Epithelial cell of proximal tubule (primary cell): Measurements from ENCODE around the gene TST. TPM values are rescaled to one million over a fixed set of nuclear protein-coding genes. Genes with fewer than 3 reads are reported as not detected.

Experiments
- DNase-seq: peaks from one replicate; pipeline ENCODE4 v3.0.0-alpha.2; 2011; ENCODE audit warnings: low read depth
- H3K4me3 ChIP-seq: 2 replicates; pipeline ENCODE4 v1.5.1; 2011; ENCODE audit warnings: low read depth, mild to moderate bottlenecking, low read length
- total RNA-seq: library from RNA; depleted of rRNA; stranded (reverse); fragments of >200 nt; gene quantifications from 2 replicates; pipeline ENCODE4 v1.2.3, GENCODE V29; 2015
- TF ChIP-seq, protein P1 (sequence below): conservative IDR thresholded peaks from 2 replicates; pipeline ENCODE4 v1.5.1; 2012; ENCODE audit warnings: low read depth, mild to moderate bottlenecking, low read length

Gene TST
- total RNA-seq, 1 donor from 2014 or later, result 66.9 TPM

DNA sequence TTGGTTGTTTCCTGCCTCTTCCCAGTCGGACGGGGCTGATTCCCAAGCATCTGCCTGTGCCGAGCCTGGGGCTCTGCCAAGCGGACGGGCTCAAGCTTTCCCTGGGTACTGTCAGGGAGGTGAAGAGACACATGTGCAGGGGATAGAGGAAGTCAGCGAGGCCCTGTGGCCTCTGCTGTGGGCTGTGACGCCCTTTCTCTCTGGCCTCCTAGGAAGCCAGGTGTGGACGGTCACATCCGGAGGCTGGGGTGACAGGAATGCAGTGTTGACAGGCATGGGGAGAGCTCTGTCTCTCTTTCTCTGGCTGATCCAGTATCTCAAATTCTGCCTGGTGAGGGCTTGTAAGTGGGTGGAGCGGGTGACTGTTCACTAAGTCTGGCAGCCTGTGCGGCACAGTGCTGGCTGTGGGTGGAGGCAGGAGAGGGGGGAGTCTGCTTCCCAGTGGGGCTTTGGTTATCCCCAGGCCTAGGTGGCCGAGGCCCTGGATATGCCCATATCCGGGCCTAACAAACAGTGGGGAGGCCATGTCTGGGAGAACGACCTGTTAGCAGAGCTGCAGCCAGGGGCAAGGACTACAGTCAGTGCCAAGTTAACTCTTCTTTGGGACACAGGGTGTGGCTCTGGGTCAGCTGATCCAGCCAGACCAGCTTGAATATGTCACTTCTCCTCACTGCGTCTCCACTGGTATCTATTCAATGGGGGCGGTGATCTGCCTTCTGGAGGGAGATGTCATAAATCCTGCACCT lies 34.2 kb upstream of the TST start:
- TF ChIP-seq, protein P1, sequence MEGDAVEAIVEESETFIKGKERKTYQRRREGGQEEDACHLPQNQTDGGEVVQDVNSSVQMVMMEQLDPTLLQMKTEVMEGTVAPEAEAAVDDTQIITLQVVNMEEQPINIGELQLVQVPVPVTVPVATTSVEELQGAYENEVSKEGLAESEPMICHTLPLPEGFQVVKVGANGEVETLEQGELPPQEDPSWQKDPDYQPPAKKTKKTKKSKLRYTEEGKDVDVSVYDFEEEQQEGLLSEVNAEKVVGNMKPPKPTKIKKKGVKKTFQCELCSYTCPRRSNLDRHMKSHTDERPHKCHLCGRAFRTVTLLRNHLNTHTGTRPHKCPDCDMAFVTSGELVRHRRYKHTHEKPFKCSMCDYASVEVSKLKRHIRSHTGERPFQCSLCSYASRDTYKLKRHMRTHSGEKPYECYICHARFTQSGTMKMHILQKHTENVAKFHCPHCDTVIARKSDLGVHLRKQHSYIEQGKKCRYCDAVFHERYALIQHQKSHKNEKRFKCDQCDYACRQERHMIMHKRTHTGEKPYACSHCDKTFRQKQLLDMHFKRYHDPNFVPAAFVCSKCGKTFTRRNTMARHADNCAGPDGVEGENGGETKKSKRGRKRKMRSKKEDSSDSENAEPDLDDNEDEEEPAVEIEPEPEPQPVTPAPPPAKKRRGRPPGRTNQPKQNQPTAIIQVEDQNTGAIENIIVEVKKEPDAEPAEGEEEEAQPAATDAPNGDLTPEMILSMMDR, result no peak
- H3K4me3 ChIP-seq, result no peak overlapping the region
- DNase-seq, result no peak

DNA sequence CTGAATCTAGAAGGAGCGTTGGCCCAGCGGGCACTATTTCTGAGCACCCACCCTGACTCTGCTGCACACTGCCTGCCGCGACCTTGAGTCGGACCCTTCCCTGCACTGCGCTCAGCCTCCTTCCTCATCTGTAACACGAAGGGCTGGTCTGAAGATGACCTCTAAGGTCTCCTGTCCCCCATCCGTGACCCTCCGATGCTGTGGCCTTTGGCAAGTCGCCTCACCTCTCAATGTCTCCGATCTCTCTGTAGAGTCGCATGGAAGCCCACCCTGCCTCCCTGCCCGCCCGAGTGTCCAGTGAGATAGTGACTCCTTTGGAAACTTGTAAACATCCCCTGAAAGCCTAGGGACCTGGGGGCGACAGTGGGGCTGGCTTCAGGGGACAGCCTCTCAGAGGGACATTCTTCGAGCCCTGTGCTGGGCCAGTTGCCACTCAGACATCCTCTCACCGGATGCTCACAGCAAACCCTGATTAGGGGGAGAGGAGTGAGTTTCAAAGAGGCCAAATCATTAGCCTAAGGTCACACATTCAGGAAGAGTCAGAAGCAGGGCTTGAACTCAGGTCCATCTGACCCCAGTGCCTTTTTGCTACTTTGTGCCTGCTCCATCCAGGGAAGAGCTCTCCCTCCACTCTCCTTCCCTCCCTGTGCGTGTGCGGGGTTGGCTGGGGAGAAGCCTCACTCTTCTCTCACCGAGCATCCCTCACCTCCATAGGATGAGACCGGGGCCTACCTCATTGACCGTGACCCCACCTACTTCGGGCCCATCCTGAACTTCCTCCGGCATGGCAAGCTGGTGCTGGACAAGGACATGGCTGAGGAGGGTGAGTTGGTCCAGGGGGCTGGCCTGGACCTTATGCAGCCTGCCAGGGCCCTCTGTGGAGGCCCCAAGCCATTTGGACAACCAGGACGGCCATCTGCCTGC lies 33.4 kb upstream of the TST start:
- TF ChIP-seq, protein P1, result no peak
- DNase-seq, result no peak
- H3K4me3 ChIP-seq, result peak overlapping the region; percentile 70

GRCh38 chr22:37051391-37052385 lies 32.4 kb upstream of the TST start, which contains the start of gene KCTD17:
Gene KCTD17 (plus strand): TSS chr22:37051742. CDS start chr22:37051761, 19 bp downstream.
- H3K4me3 ChIP-seq, result peak within 1 kb of the TSS; percentile 70
- TF ChIP-seq, protein P1, result no peak
- DNase-seq, result no peak

- no peak for DNase-seq
- TF ChIP-seq, protein P1, result no peak
- H3K4me3 ChIP-seq, result no peak overlapping the region
Measured at GRCh38 chr22:37050913-37051312, 31.7 kb upstream of the TST start.

- no peak for DNase-seq
- H3K4me3 ChIP-seq, result no peak overlapping the region
- TF ChIP-seq, protein P1, result no peak
Measured at GRCh38 chr22:37049224-37049623, 30.0 kb upstream of the TST start.

DNA sequence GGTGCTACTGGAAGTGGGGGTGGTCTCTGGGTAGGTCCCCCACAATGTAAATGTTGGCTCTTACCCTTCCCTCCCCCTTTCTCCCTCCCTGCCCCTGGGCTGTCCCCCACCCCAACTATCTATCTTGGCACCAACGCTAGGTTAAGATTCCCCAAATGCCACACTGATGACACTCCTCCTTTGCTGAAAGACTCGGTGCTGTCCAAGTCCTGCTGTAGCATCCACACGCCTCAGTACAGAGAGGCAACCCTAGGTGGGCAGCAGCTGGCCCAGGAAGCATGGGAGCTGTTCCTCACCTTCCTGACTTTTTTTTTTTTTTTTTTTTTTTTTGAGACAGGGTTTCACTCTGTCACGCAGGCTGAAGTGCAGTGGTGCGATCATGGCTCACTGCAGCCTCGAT lies 28.9 kb upstream of the TST start:
- DNase-seq, result no peak
- TF ChIP-seq, protein P1, result no peak
- H3K4me3 ChIP-seq, result no peak overlapping the region
